ENCODE measurements around the gene CINP.
"Not testable (repeated sequence)": the region's sequence is repeated elsewhere in the genome, so short reads cannot be mapped to it uniquely, and the experiment has no call there.

The CINP gene

GRCh38 chr14:102303664-102304063 lies 59.0 kb downstream of the CINP start:
- H3K4me3 Mint-ChIP-seq, result peak overlapping the region; percentile 46
- no peaks in the 10 kb centered on the region for H3K9me3 Mint-ChIP-seq
- no peak for DNase-seq (ENCODE audit: low spot score)
- H3K4me1 Mint-ChIP-seq (ENCODE audit: low read depth), result peaks cover 8% of the 10 kb centered on the region
- peaks cover 19% of the 10 kb centered on the region for H3K27me3 Mint-ChIP-seq (ENCODE audit: low read depth)
- H3K36me3 Mint-ChIP-seq (ENCODE audit: low read depth), result no peaks in the 10 kb centered on the region
- no peak overlapping the region for H3K27ac Mint-ChIP-seq

- H3K27me3 Mint-ChIP-seq (ENCODE audit: low read depth), result peaks cover 15% of the 10 kb centered on the region
- H3K4me3 Mint-ChIP-seq; H3K4me1 Mint-ChIP-seq (ENCODE audit: low read depth); H3K27ac Mint-ChIP-seq; H3K36me3 Mint-ChIP-seq (ENCODE audit: low read depth); DNase-seq (ENCODE audit: low spot score); H3K9me3 Mint-ChIP-seq: not testable (repeated sequence)
Measured at GRCh38 chr14:102298303-102299070, 64.2 kb downstream of the CINP start.
